ENCODE measurements around the gene TAT.
A peak's percentile ranks its signal among the peaks of the same experiment; 100 is the strongest.

TAT gene

GRCh38 chr16:71542377-71542776 lies 34.5 kb downstream of the TAT start:
- no peak for DNase-seq

- peak in 14 of 58 donors; percentile 0 to 25 (median 4) for DNase-seq
Measured at GRCh38 chr16:71537643-71538042, 39.2 kb downstream of the TAT start.

- DNase-seq, result no peak
Measured at GRCh38 chr16:71536752-71537499, 40.0 kb downstream of the TAT start.

- no peak for DNase-seq
Measured at GRCh38 chr16:71532366-71532765, 44.5 kb downstream of the TAT start.

GRCh38 chr16:71528863-71529262 lies 48.0 kb downstream of the TAT start:
- no peak for DNase-seq

GRCh38 chr16:71528257-71528656 lies 48.6 kb downstream of the TAT start:
- no peak for DNase-seq

- no peak for DNase-seq
Measured at GRCh38 chr16:71526111-71526631, 50.7 kb downstream of the TAT start, which contains the start of gene CHST4. Gene CHST4, plus strand, starts transcription at chr16:71526426. Its CDS starts 10,252 bp downstream, at chr16:71536678.

- DNase-seq, result no peak
Measured at GRCh38 chr16:71524566-71525553, 52.0 kb downstream of the TAT start.

GRCh38 chr16:71520550-71520949 lies 56.3 kb downstream of the TAT start:
- no peak for DNase-seq

All from anterior cingulate cortex (tissue), 58 donors.